Spleen (tissue), 7 donors: Measurements from ENCODE around the gene LPIN3.

Source experiments
- CTCF ChIP-seq, 11 experiments: fragments of 200-600 bp in 7 of 11; fragments of 450-650 bp in 4 of 11; sonication (generic) in 4 of 11; IDR thresholded peaks in 8 of 11; conservative IDR thresholded peaks in 3 of 11; 1 replicate in 7 of 11; 2 replicates in 4 of 11; pipeline versions ENCODE4 v1.4.0 to v1.8.0; 2016 to 2021; ENCODE audit warnings: antibody characterized with exemption in 11 of 11, inconsistent platforms in 4 of 11, mild to moderate bottlenecking in 1 of 11
- POLR2A ChIP-seq, 3 donors: fragments of 450-650 bp; IDR thresholded peaks; one replicate each; pipeline ENCODE4 v1.5.1; 2017; ENCODE audit warnings: antibody characterized with exemption in 3 of 3, mild to moderate bottlenecking in 1 of 3
- POLR2AphosphoS5 ChIP-seq, 3 donors: sonication (generic); formaldehyde crosslinking; IDR thresholded peaks; one replicate each; pipeline ENCODE4 v1.5.1; 2017; ENCODE audit warnings: antibody characterized with exemption in 3 of 3
- donor health status: DM: no; HTN: no; CAD: no; lungs with moderate emphysema.
- donor health status: DM: no; HTN: no; CAD: no.
- donor health status: DM: no; HTN: no; CAD: no.

- no peak for TF ChIP-seq POLR2A (IDR thresholded peaks at IDR 0.05)
- TF ChIP-seq CTCF (IDR thresholded peaks at IDR 0.05 in 8 of 11, conservative IDR thresholded peaks at IDR 0.05 in 3 of 11), result no peak
- no peak for TF ChIP-seq POLR2AphosphoS5 (IDR thresholded peaks at IDR 0.05)
These were observed 8.9 kb upstream of the LPIN3 start for GRCh38 chr20:41331731-41332130.
